Brain pericyte (primary cell): ENCODE measurements around the gene ASXL3.

Experiments
- DNase-seq: peaks from one replicate; pipeline ENCODE4 v3.0.0-alpha.2; 2012; ENCODE audit warnings: low read depth, low spot score

Gene ASXL3

GRCh38 chr18:33716061-33716683 lies 138.2 kb downstream of the ASXL3 start:
- no peak for DNase-seq

GRCh38 chr18:33717339-33717738 lies 139.3 kb downstream of the ASXL3 start:
- DNase-seq: no peak

- DNase-seq: peak; percentile 6
These were observed 142.1 kb downstream of the ASXL3 start for GRCh38 chr18:33720133-33720532.

GRCh38 chr18:33729556-33729955 lies 151.5 kb downstream of the ASXL3 start:
- no peak for DNase-seq

GRCh38 chr18:33733376-33733775 lies 155.4 kb downstream of the ASXL3 start:
- no peak for DNase-seq

GRCh38 chr18:33735428-33735827 lies 157.4 kb downstream of the ASXL3 start:
- no peak for DNase-seq

- DNase-seq: no peak
These were observed 163.7 kb downstream of the ASXL3 start for GRCh38 chr18:33741760-33742159.

GRCh38 chr18:33744032-33744697 lies 166.1 kb downstream of the ASXL3 start:
- DNase-seq: no peak

- DNase-seq: no peak
These were observed 167.3 kb downstream of the ASXL3 start for GRCh38 chr18:33745151-33745795.

GRCh38 chr18:33745871-33746545 lies 168.0 kb downstream of the ASXL3 start:
- no peak for DNase-seq

- no peak for DNase-seq
These were observed 171.8 kb downstream of the ASXL3 start for GRCh38 chr18:33749834-33750233.

GRCh38 chr18:33750366-33750765 lies 172.3 kb downstream of the ASXL3 start:
- no peak for DNase-seq

- DNase-seq: no peak
These were observed 173.7 kb downstream of the ASXL3 start for GRCh38 chr18:33751613-33752221.

GRCh38 chr18:33755391-33755790 lies 177.4 kb downstream of the ASXL3 start:
- DNase-seq: no peak

- peak; percentile 58 for DNase-seq
These were observed 178.0 kb downstream of the ASXL3 start for GRCh38 chr18:33755931-33756560.

GRCh38 chr18:33757037-33757436 lies 179.0 kb downstream of the ASXL3 start:
- no peak for DNase-seq

GRCh38 chr18:33761363-33761762 lies 183.3 kb downstream of the ASXL3 start:
- DNase-seq: no peak

- DNase-seq: no peak
These were observed 203.4 kb downstream of the ASXL3 start for GRCh38 chr18:33781429-33781828.
